Peyer's patch (tissue), 4 donors: Measurements from ENCODE around the gene PRR7. TPM values are rescaled to one million over a fixed set of nuclear protein-coding genes. Genes with fewer than 3 reads are reported as not detected.
A peak's percentile ranks its signal among the peaks of the same experiment; 100 is the strongest.

Experiments used
- DNase-seq, 3 donors: peaks; one replicate each; pipeline ENCODE4 v3.0.0-alpha.2; 2017 to 2019
- H3K27ac ChIP-seq, 4 donors: fragments of 200-600 bp; sonication (generic); one replicate each; pipeline ENCODE4 v1.5.1; 2016 to 2019
- H3K27me3 ChIP-seq, 2 donors: fragments of 200-600 bp; sonication (generic); one replicate each; pipeline ENCODE4 v1.5.1; 2019
- H3K36me3 ChIP-seq, 3 donors: fragments of 200-600 bp; sonication (generic); one replicate each; pipeline ENCODE4 v1.5.1; 2016 to 2019
- H3K4me1 ChIP-seq, 4 donors: fragments of 200-600 bp; sonication (generic); one replicate each; pipeline ENCODE4 v1.5.1; 2016 to 2019
- H3K4me3 ChIP-seq, 4 donors: fragments of 200-600 bp; sonication (generic); 1 replicate in 3 of 4; 2 replicates in 1 of 4; pipeline ENCODE4 v1.5.1; 2016 to 2019; ENCODE audit warnings: mild to moderate bottlenecking in 1 of 4
- H3K9me3 ChIP-seq, 4 donors: fragments of 200-600 bp; sonication (generic); one replicate each; pipeline ENCODE4 v1.5.1; 2016 to 2019; ENCODE audit warnings: mild to moderate bottlenecking in 1 of 4
- POLR2A ChIP-seq, 2 donors: fragments of 450-650 bp; IDR thresholded peaks; one replicate each; pipeline ENCODE4 v1.5.1; 2017; ENCODE audit warnings: antibody characterized with exemption in 2 of 2, mild to moderate bottlenecking in 2 of 2, moderate library complexity in 2 of 2
- total RNA-seq, 4 donors: library from RNA; depleted of rRNA; stranded (reverse); fragments of >200 nt; gene quantifications; one replicate each; pipeline ENCODE4 v1.1.0, GENCODE V29; 2016
- TF ChIP-seq, protein P1 (sequence below), 6 experiments: fragments of 450-650 bp in 4 of 6; fragments of 200-600 bp in 2 of 6; sonication (generic) in 1 of 6; IDR thresholded peaks; one replicate each; pipeline ENCODE4 v1.5.1; 2017 to 2019; ENCODE audit warnings: antibody characterized with exemption in 6 of 6, mild to moderate bottlenecking in 3 of 6, moderate library complexity in 1 of 6

Gene PRR7
- total RNA-seq, 4 donors from 2014 or later, result 0.70 to 2.2 (median 1.9) TPM; not detected in 1

GRCh38 chr5:177469750-177470525, 23.3 kb downstream of the PRR7 start:
- DNase-seq, result no peak
- Histone ChIP-seq H3K27me3 (no peaks in the 10 kb centered on the region), H3K9me3 (no peaks in the 10 kb centered on the region), H3K36me3 (peaks cover 0 to 19% (median 0%) of the 10 kb centered on the region in 3 donors), H3K4me1 (peaks cover 0 to 22% (median 10%) of the 10 kb centered on the region in 4 donors), H3K4me3 (no peak overlapping the region), H3K27ac (peak overlapping the region in 1 of 4 donors; percentile 22)
- no peak for TF ChIP-seq POLR2A (IDR thresholded peaks at IDR 0.05)
- TF ChIP-seq, protein P1, sequence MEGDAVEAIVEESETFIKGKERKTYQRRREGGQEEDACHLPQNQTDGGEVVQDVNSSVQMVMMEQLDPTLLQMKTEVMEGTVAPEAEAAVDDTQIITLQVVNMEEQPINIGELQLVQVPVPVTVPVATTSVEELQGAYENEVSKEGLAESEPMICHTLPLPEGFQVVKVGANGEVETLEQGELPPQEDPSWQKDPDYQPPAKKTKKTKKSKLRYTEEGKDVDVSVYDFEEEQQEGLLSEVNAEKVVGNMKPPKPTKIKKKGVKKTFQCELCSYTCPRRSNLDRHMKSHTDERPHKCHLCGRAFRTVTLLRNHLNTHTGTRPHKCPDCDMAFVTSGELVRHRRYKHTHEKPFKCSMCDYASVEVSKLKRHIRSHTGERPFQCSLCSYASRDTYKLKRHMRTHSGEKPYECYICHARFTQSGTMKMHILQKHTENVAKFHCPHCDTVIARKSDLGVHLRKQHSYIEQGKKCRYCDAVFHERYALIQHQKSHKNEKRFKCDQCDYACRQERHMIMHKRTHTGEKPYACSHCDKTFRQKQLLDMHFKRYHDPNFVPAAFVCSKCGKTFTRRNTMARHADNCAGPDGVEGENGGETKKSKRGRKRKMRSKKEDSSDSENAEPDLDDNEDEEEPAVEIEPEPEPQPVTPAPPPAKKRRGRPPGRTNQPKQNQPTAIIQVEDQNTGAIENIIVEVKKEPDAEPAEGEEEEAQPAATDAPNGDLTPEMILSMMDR (IDR thresholded peaks at IDR 0.05), result no peak

- DNase-seq, result no peak
- Histone ChIP-seq H3K36me3 (peaks cover 0 to 14% (median 0%) of the 10 kb centered on the region in 3 donors), H3K9me3 (no peaks in the 10 kb centered on the region), H3K27me3 (no peaks in the 10 kb centered on the region), H3K27ac (peak overlapping the region in 2 of 4 donors; percentile 77 to 85), H3K4me3 (no peak overlapping the region), H3K4me1 (peaks cover 0 to 28% (median 10%) of the 10 kb centered on the region in 4 donors)
- no peak for TF ChIP-seq POLR2A (IDR thresholded peaks at IDR 0.05)
- TF ChIP-seq, protein P1 (IDR thresholded peaks at IDR 0.05), result no peak
Observed at GRCh38 chr5:177470759-177471536, 24.3 kb downstream of the PRR7 start.

- H3K9me3 ChIP-seq, result no peaks in the 10 kb centered on the region
- peaks cover 0 to 6% (median 0%) of the 10 kb centered on the region in 3 donors for H3K36me3 ChIP-seq
- peaks cover 0 to 30% (median 10%) of the 10 kb centered on the region in 4 donors for H3K4me1 ChIP-seq
- DNase-seq, result no peak
- no peaks in the 10 kb centered on the region for H3K27me3 ChIP-seq
- TF ChIP-seq POLR2A (IDR thresholded peaks at IDR 0.05), result no peak
- TF ChIP-seq, protein P1 (IDR thresholded peaks at IDR 0.05), result no peak
- H3K27ac ChIP-seq, result peak overlapping the region; percentile 36 to 85 (median 70)
- H3K4me3 ChIP-seq, result peak overlapping the region in 3 of 4 donors; percentile 22 to 70 (median 69)
Observed at GRCh38 chr5:177471610-177472356, 25.2 kb downstream of the PRR7 start.

GRCh38 chr5:177472460-177473442, 26.1 kb downstream of the PRR7 start:
- Histone ChIP-seq H3K27ac (peak overlapping the region; percentile 57 to 85 (median 70)), H3K36me3 (no peaks in the 10 kb centered on the region), H3K4me1 (peaks cover 0 to 30% (median 10%) of the 10 kb centered on the region in 4 donors), H3K9me3 (no peaks in the 10 kb centered on the region), H3K4me3 (peak overlapping the region; percentile 55 to 71 (median 70)), H3K27me3 (no peaks in the 10 kb centered on the region)
- TF ChIP-seq, protein P1 (IDR thresholded peaks at IDR 0.05), result no peak
- no peak for TF ChIP-seq POLR2A (IDR thresholded peaks at IDR 0.05)
- peak in 2 of 3 donors; percentile 41 to 74 for DNase-seq
